PC-9 (cell line): ENCODE results near the gene ACTL8. TPM values are rescaled to one million over a fixed set of nuclear protein-coding genes. Genes with fewer than 3 reads are reported as not detected.

Experiments used
- BruUV-seq: library from RNA; stranded (reverse); fragments of 400-500 nt; replicated peaks from 2 replicates; lab custom pipeline; 2021; lab: Mats Ljungman, UMichigan
- CTCF ChIA-PET: fragments of 300-600 bp; sonication (Branson Sonifier 250); formaldehyde crosslinking; loops from one replicate; lab custom pipeline; 2022; ENCODE audit warnings: antibody characterized with exemption; lab: Charles Lee
- POLR2A ChIA-PET: fragments of 300-600 bp; sonication (Branson Sonifier 250); formaldehyde crosslinking; loops from one replicate; lab custom pipeline; 2022; ENCODE audit warnings: antibody characterized with exemption; ENCODE audit not compliant: unreplicated experiment; lab: Charles Lee
- DNase-seq, 2 experiments: peaks; one replicate each; pipeline versions ENCODE4 v3.0.0 to v3.0.0-alpha.2; 2015 to 2022; ENCODE audit warnings: mixed read lengths in 1 of 2
- H2AFZ ChIP-seq: fragments of 200-600 bp; sonication (generic); 2 replicates; pipeline ENCODE4 v1.8.1; 2017; ENCODE audit warnings: antibody characterized with exemption
- H3F3A ChIP-seq: fragments of 200-600 bp; sonication (generic); 2 replicates; pipeline ENCODE4 v1.8.1; 2017; ENCODE audit warnings: antibody characterized with exemption, mild to moderate bottlenecking, low read depth; ENCODE audit not compliant: insufficient read depth
- H3K27ac ChIP-seq: fragments of 200-600 bp; sonication (generic); 2 replicates; pipeline ENCODE4 v1.6.1; 2016; ENCODE audit warnings: mixed run types
- H3K27me3 ChIP-seq: fragments of 200-600 bp; sonication (generic); 2 replicates; pipeline ENCODE4 v1.6.1; 2016; ENCODE audit warnings: low read depth, mixed run types; ENCODE audit not compliant: insufficient read depth
- H3K36me3 ChIP-seq: fragments of 200-600 bp; sonication (generic); 2 replicates; pipeline ENCODE4 v1.6.1; 2016; ENCODE audit warnings: low read depth, mixed run types
- H3K4me1 ChIP-seq: fragments of 200-600 bp; sonication (generic); replicated peaks from 2 replicates; pipeline ENCODE4 v1.6.1; 2016; ENCODE audit warnings: mixed run types; ENCODE audit not compliant: insufficient read depth
- H3K4me2 ChIP-seq: fragments of 200-600 bp; sonication (generic); 2 replicates; pipeline ENCODE4 v1.6.1; 2017; ENCODE audit warnings: mixed run types
- H3K4me3 ChIP-seq: fragments of 200-600 bp; sonication (generic); 2 replicates; pipeline ENCODE4 v1.6.1; 2016; ENCODE audit warnings: mixed run types
- H3K79me2 ChIP-seq: fragments of 200-600 bp; sonication (generic); 2 replicates; pipeline ENCODE4 v1.6.1; 2017; ENCODE audit warnings: low read depth, mixed run types
- H3K9me2 ChIP-seq: fragments of 200-600 bp; sonication (generic); 2 replicates; pipeline ENCODE4 v1.8.1; 2017; ENCODE audit warnings: mild to moderate bottlenecking; ENCODE audit not compliant: insufficient read depth
- H3K9me3 ChIP-seq: fragments of 200-600 bp; sonication (generic); 2 replicates; pipeline ENCODE4 v1.8.1; 2016; ENCODE audit warnings: low read depth; ENCODE audit not compliant: insufficient read depth
- H4K20me1 ChIP-seq: fragments of 200-600 bp; sonication (generic); 2 replicates; pipeline ENCODE4 v1.8.1; 2017; ENCODE audit not compliant: insufficient read depth
- EZH2 ChIP-seq: fragments of 200-600 bp; sonication (generic); IDR thresholded peaks from 2 replicates; pipeline ENCODE4 v1.8.0; 2017; ENCODE audit warnings: antibody characterized with exemption, low read depth
- intact Hi-C: fragments of 100-400 bp; cut with micrococcal nuclease; formaldehyde crosslinking; loops from one replicate; pipeline ENCODE4 v1.10.0; 2022; ENCODE audit not compliant: unreplicated experiment
- total RNA-seq: library from RNA; stranded (reverse); gene quantifications from 2 replicates; pipeline ENCODE4 v1.2.3, GENCODE V29; 2021
- TF ChIP-seq, protein P1 (sequence below): fragments of 200-600 bp; sonication (generic); conservative IDR thresholded peaks from 2 replicates; pipeline ENCODE4 v1.6.1; 2017; ENCODE audit warnings: mixed run types, antibody characterized with exemption, mild to moderate bottlenecking, moderate library complexity

ACTL8 gene
- total RNA-seq, 1 experiment from 2014 or later, result 0.68 TPM

GRCh38 chr1:17721444-17721843 lies 33.7 kb upstream of the ACTL8 start:
- Histone ChIP-seq H3K27ac (no peak overlapping the region), H3F3A (no peaks in the 10 kb centered on the region), H3K27me3 (no peaks in the 10 kb centered on the region), H3K36me3 (no peaks in the 10 kb centered on the region), H3K9me2 (no peaks in the 10 kb centered on the region), H4K20me1 (no peaks in the 10 kb centered on the region), H2AFZ (no peak overlapping the region), H3K4me1 (no peaks in the 10 kb centered on the region), H3K9me3 (no peaks in the 10 kb centered on the region), H3K4me3 (no peak overlapping the region), H3K4me2 (no peak overlapping the region), H3K79me2 (no peaks in the 10 kb centered on the region)
- intact Hi-C loops, result no loop called here
- ChIA-PET POLR2A (no interaction called here), CTCF (no interaction called here)
- no peak for TF ChIP-seq EZH2
- TF ChIP-seq, protein P1, sequence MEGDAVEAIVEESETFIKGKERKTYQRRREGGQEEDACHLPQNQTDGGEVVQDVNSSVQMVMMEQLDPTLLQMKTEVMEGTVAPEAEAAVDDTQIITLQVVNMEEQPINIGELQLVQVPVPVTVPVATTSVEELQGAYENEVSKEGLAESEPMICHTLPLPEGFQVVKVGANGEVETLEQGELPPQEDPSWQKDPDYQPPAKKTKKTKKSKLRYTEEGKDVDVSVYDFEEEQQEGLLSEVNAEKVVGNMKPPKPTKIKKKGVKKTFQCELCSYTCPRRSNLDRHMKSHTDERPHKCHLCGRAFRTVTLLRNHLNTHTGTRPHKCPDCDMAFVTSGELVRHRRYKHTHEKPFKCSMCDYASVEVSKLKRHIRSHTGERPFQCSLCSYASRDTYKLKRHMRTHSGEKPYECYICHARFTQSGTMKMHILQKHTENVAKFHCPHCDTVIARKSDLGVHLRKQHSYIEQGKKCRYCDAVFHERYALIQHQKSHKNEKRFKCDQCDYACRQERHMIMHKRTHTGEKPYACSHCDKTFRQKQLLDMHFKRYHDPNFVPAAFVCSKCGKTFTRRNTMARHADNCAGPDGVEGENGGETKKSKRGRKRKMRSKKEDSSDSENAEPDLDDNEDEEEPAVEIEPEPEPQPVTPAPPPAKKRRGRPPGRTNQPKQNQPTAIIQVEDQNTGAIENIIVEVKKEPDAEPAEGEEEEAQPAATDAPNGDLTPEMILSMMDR, result no peak
- BruUV-seq, result no TSS peak
- no peak for DNase-seq

GRCh38 chr1:17723684-17724083 lies 31.4 kb upstream of the ACTL8 start:
- no peaks in the 10 kb centered on the region for H3K4me1 ChIP-seq
- intact Hi-C loops, result no loop called here
- H3K4me2 ChIP-seq, result no peak overlapping the region
- ChIA-PET POLR2A (no interaction called here), CTCF (no interaction called here)
- BruUV-seq, result no TSS peak
- H3F3A ChIP-seq, result no peaks in the 10 kb centered on the region
- H3K9me3 ChIP-seq, result no peaks in the 10 kb centered on the region
- no peaks in the 10 kb centered on the region for H3K36me3 ChIP-seq
- H3K27me3 ChIP-seq, result no peaks in the 10 kb centered on the region
- no peak for DNase-seq
- H3K9me2 ChIP-seq, result no peaks in the 10 kb centered on the region
- H3K27ac ChIP-seq, result no peak overlapping the region
- H4K20me1 ChIP-seq, result no peaks in the 10 kb centered on the region
- no peaks in the 10 kb centered on the region for H3K79me2 ChIP-seq
- no peak overlapping the region for H3K4me3 ChIP-seq
- no peak overlapping the region for H2AFZ ChIP-seq
- TF ChIP-seq, protein P1, result no peak
- TF ChIP-seq EZH2, result no peak

- intact Hi-C loops, result no loop called here
- CTCF ChIA-PET, result no interaction called here
- BruUV-seq, result no TSS peak
Observed at GRCh38 chr1:17724150-17724549, 31.0 kb upstream of the ACTL8 start.

More at GRCh38 chr1:17724150-17724549, 31.0 kb upstream of the ACTL8 start:
- no peaks in the 10 kb centered on the region for H4K20me1 ChIP-seq
- H3K9me2 ChIP-seq, result no peaks in the 10 kb centered on the region
- H2AFZ ChIP-seq, result no peak overlapping the region
- no peaks in the 10 kb centered on the region for H3F3A ChIP-seq
- POLR2A ChIA-PET, result no interaction called here
- no peaks in the 10 kb centered on the region for H3K4me1 ChIP-seq
- no peaks in the 10 kb centered on the region for H3K9me3 ChIP-seq
- TF ChIP-seq, protein P1, result no peak
- no peak for TF ChIP-seq EZH2
- no peak overlapping the region for H3K27ac ChIP-seq
- no peaks in the 10 kb centered on the region for H3K36me3 ChIP-seq
- no peak overlapping the region for H3K4me3 ChIP-seq
- H3K79me2 ChIP-seq, result no peaks in the 10 kb centered on the region
- H3K4me2 ChIP-seq, result no peak overlapping the region
- DNase-seq, result no peak
- H3K27me3 ChIP-seq, result no peaks in the 10 kb centered on the region
